Esophagus muscularis mucosa (tissue), 4 donors: ENCODE measurements around the gene CEACAM20.

Experiments used
- CTCF ChIP-seq, 3 experiments: fragments of 200-600 bp in 2 of 3; fragments of 450-650 bp in 1 of 3; sonication (generic) in 2 of 3; IDR thresholded peaks; one replicate each; pipeline ENCODE4 v1.5.1; 2017 to 2019; ENCODE audit warnings: antibody characterized with exemption in 3 of 3, mild to moderate bottlenecking in 2 of 3, moderate library complexity in 1 of 3
- EP300 ChIP-seq: sonication (generic); formaldehyde crosslinking; IDR thresholded peaks from one replicate; pipeline ENCODE4 v1.6.1; 2017; ENCODE audit warnings: antibody characterized with exemption
- POLR2A ChIP-seq: fragments of 450-650 bp; IDR thresholded peaks from one replicate; pipeline ENCODE4 v1.6.1; 2017; ENCODE audit warnings: antibody characterized with exemption, moderate library complexity, mild to moderate bottlenecking, low read depth

- no peak for TF ChIP-seq CTCF (IDR thresholded peaks at IDR 0.05)
- TF ChIP-seq POLR2A: no peak
- TF ChIP-seq EP300: no peak
Measured at GRCh38 chr19:44557933-44558332, 28.5 kb upstream of the CEACAM20 start.
